SK-N-MC (cell line): ENCODE measurements around the gene ABCA7.

Source experiments
- EZH2 ChIP-seq: fragments of 200-600 bp; sonication (generic); IDR thresholded peaks from one replicate; pipeline ENCODE4 v1.6.1; 2017; ENCODE audit warnings: antibody characterized with exemption
- POLR2AphosphoS5 ChIP-seq: IDR thresholded peaks from 2 replicates; pipeline ENCODE4 v1.6.1; 2012; ENCODE audit warnings: mild to moderate bottlenecking, low read depth, low read length, borderline replicate concordance

DNA sequence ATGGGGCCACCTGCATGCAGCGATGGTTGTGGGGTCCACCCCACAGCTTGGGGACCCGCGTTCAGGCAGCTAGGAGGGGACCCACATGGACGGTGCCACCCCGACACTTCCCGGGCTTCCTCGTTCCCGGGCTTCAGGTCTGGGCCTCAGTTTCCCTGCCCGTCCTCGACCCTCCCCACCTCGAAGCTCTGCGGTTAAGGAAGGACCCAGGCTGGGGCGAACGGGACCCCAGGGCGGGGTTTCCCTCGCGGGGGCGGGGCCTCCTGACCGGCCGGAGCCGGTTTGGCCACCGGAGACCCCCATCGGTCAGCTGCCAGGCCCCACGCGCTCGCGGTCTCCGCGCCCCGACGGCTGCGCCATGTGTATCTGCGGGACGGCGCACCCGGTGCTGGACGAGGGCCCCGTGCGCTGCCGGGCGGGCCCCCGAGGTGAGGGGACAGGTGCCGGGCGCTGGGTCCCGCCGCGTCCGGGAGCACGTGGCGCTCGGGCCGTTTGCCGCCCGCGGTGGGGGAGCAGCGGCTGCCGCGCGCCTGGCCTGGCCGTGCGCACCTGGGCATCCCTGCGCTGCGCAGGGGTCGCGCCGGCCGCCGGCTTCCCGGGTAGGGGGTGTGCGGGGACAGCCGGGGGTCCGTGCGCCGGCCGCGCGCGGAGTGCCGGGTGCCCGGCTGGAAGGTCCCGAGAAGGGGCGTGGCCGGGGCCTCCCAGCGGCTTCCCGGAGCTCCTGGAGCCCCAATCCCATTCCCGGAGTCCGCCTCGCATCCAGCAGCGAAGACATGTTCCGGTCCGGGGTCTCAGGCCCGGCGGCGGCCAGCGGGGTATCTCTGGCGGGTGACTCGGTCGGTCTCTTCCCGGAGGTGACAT is 31.3 kb downstream of the ABCA7 start:
- no peak for TF ChIP-seq EZH2
- TF ChIP-seq POLR2AphosphoS5: no peak
